HEK293 (cell line): ENCODE measurements around the gene DMBT1.

ENCODE experiments used
- CTCF ChIA-PET: fragments of 350-600 bp; formaldehyde crosslinking; extraction: SDS; loops from one replicate; lab custom pipeline; 2021; ENCODE audit warnings: antibody characterized with exemption; lab: Yijun Ruan, JAX
- POLR2A ChIA-PET: fragments of 300-600 bp; formaldehyde crosslinking; extraction: SDS; loops from one replicate; lab custom pipeline; 2020; ENCODE audit warnings: antibody characterized with exemption, inconsistent platforms; lab: Yijun Ruan, JAX
- H3K27ac ChIP-seq: fragments of 200-500 bp; sonication (Bioruptor generic); 2 replicates; pipeline ENCODE4 v1.5.1; 2014; ENCODE audit warnings: low read depth, low read length, control low read depth, inconsistent platforms; ENCODE audit errors: extremely low read depth
- H3K36me3 ChIP-seq, 2 experiments: fragments of 200-500 bp in 1 of 2; sonication (Bioruptor generic) in 1 of 2; 1 replicate in 1 of 2; 2 replicates in 1 of 2; pipeline ENCODE4 v1.5.1; 2014 to 2017; ENCODE audit warnings: inconsistent platforms in 2 of 2, low read length in 2 of 2; ENCODE audit not compliant: control insufficient read depth in 2 of 2, insufficient read depth in 1 of 2
- H3K4me1 ChIP-seq: fragments of 200-500 bp; sonication (Bioruptor generic); 2 replicates; pipeline ENCODE4 v1.5.1; 2014; ENCODE audit warnings: mild to moderate bottlenecking, low read length, inconsistent platforms; ENCODE audit not compliant: control insufficient read depth, insufficient read depth
- H3K4me3 ChIP-seq: 2 replicates; pipeline ENCODE4 v1.5.1; 2011; ENCODE audit warnings: low read depth, mild to moderate bottlenecking, control low read depth, low read length, moderate library complexity
- H3K9me3 ChIP-seq: fragments of 200-500 bp; sonication (Bioruptor generic); 2 replicates; pipeline ENCODE4 v1.5.1; 2014; ENCODE audit warnings: low read depth, low read length, inconsistent platforms; ENCODE audit not compliant: control insufficient read depth, insufficient read depth
- FEZF1 ChIP-seq: fragments of 450-650 bp; formaldehyde crosslinking; IDR thresholded peaks from 2 replicates; pipeline ENCODE4 v1.5.1; 2016; ENCODE audit warnings: missing biosample characterization, missing genetic modification characterization
- GLIS2 ChIP-seq: fragments of 450-650 bp; formaldehyde crosslinking; IDR thresholded peaks from 2 replicates; pipeline ENCODE4 v1.5.1; 2016; ENCODE audit warnings: missing biosample characterization, missing genetic modification characterization
- HOXC10 ChIP-seq: sonication (generic); formaldehyde crosslinking; IDR thresholded peaks from 2 replicates; pipeline ENCODE4 v1.8.1; 2023; ENCODE audit warnings: mild to moderate bottlenecking, missing genetic modification reagents
- HOXD13 ChIP-seq: sonication (generic); formaldehyde crosslinking; IDR thresholded peaks from 2 replicates; pipeline ENCODE4 v1.8.0; 2022; ENCODE audit warnings: missing genetic modification reagents, borderline replicate concordance
- MYNN ChIP-seq: fragments of 450-650 bp; formaldehyde crosslinking; IDR thresholded peaks from 2 replicates; pipeline ENCODE4 v1.5.1; 2016; ENCODE audit warnings: missing biosample characterization, missing genetic modification characterization, borderline replicate concordance
- SCRT1 ChIP-seq: fragments of 450-650 bp; formaldehyde crosslinking; IDR thresholded peaks from 2 replicates; pipeline ENCODE4 v1.5.1; 2016; ENCODE audit warnings: missing biosample characterization, missing genetic modification characterization, borderline replicate concordance
- TCF7L2 ChIP-seq: IDR thresholded peaks from 2 replicates; pipeline ENCODE4 v1.6.1; 2011; ENCODE audit warnings: low read depth, mild to moderate bottlenecking, inconsistent platforms, low read length, moderate library complexity, borderline replicate concordance
- ZBTB1 ChIP-seq: fragments of 450-650 bp; formaldehyde crosslinking; IDR thresholded peaks from 2 replicates; pipeline ENCODE4 v1.5.1; 2016; ENCODE audit warnings: missing biosample characterization, missing genetic modification characterization
- ZNF133 ChIP-seq: fragments of 450-650 bp; formaldehyde crosslinking; IDR thresholded peaks from 2 replicates; pipeline ENCODE4 v1.5.1; 2016; ENCODE audit warnings: missing biosample characterization, missing genetic modification characterization
- ZNF169 ChIP-seq: fragments of 450-650 bp; formaldehyde crosslinking; IDR thresholded peaks from 2 replicates; pipeline ENCODE4 v1.5.1; 2016; ENCODE audit warnings: missing biosample characterization, missing genetic modification characterization
- ZNF2 ChIP-seq: fragments of 450-650 bp; formaldehyde crosslinking; IDR thresholded peaks from 2 replicates; pipeline ENCODE4 v1.5.1; 2016; ENCODE audit warnings: missing biosample characterization, missing genetic modification characterization
- ZNF366 ChIP-seq: fragments of 450-650 bp; formaldehyde crosslinking; conservative IDR thresholded peaks from 2 replicates; pipeline ENCODE4 v1.5.1; 2016; ENCODE audit warnings: missing biosample characterization, missing genetic modification characterization
- ZNF394 ChIP-seq: fragments of 450-650 bp; formaldehyde crosslinking; IDR thresholded peaks from 2 replicates; pipeline ENCODE4 v1.5.1; 2016; ENCODE audit warnings: missing biosample characterization, missing genetic modification characterization, mild to moderate bottlenecking, moderate library complexity, borderline replicate concordance
- ZNF404 ChIP-seq: fragments of 450-650 bp; formaldehyde crosslinking; IDR thresholded peaks from 2 replicates; pipeline ENCODE4 v1.5.1; 2017; ENCODE audit warnings: missing biosample characterization, missing genetic modification characterization
- ZNF473 ChIP-seq: fragments of 450-650 bp; formaldehyde crosslinking; IDR thresholded peaks from 2 replicates; pipeline ENCODE4 v1.5.1; 2017; ENCODE audit warnings: missing biosample characterization, missing genetic modification characterization
- ZNF555 ChIP-seq: fragments of 450-650 bp; formaldehyde crosslinking; conservative IDR thresholded peaks from 2 replicates; pipeline ENCODE4 v1.5.1; 2017; ENCODE audit warnings: missing biosample characterization, mild to moderate bottlenecking, missing genetic modification characterization, inconsistent platforms
- ZNF585B ChIP-seq: fragments of 450-650 bp; formaldehyde crosslinking; IDR thresholded peaks from 2 replicates; pipeline ENCODE4 v1.5.1; 2016; ENCODE audit warnings: missing biosample characterization, missing genetic modification characterization
- ZNF610 ChIP-seq: fragments of 450-650 bp; formaldehyde crosslinking; IDR thresholded peaks from 2 replicates; pipeline ENCODE4 v1.5.1; 2016; ENCODE audit warnings: missing biosample characterization, missing genetic modification characterization, borderline replicate concordance
- ZNF677 ChIP-seq: fragments of 450-650 bp; IDR thresholded peaks from 2 replicates; pipeline ENCODE4 v1.5.0; 2018; ENCODE audit warnings: missing biosample characterization, mild to moderate bottlenecking, missing genetic modification characterization, moderate library complexity
- ZNF701 ChIP-seq: fragments of 450-650 bp; formaldehyde crosslinking; IDR thresholded peaks from 2 replicates; pipeline ENCODE4 v1.5.1; 2016; ENCODE audit warnings: missing biosample characterization, missing genetic modification characterization
- ZNF76 ChIP-seq: fragments of 450-650 bp; formaldehyde crosslinking; IDR thresholded peaks from 2 replicates; pipeline ENCODE4; 2016; ENCODE audit warnings: low read depth, missing biosample characterization, missing genetic modification characterization, borderline replicate concordance
- ZNF776 ChIP-seq: fragments of 450-650 bp; formaldehyde crosslinking; IDR thresholded peaks from 2 replicates; pipeline ENCODE4 v1.5.0; 2017; ENCODE audit warnings: missing biosample characterization, missing genetic modification characterization, borderline replicate concordance
- ZNF777 ChIP-seq: fragments of 450-650 bp; formaldehyde crosslinking; IDR thresholded peaks from 2 replicates; pipeline ENCODE4 v1.5.1; 2017; ENCODE audit warnings: missing biosample characterization, missing genetic modification characterization, borderline replicate concordance
- TF ChIP-seq, protein P1 (sequence below): fragments of 450-650 bp; formaldehyde crosslinking; IDR thresholded peaks from 2 replicates; pipeline ENCODE4 v1.5.1; 2016; ENCODE audit warnings: missing biosample characterization, missing genetic modification characterization
- TF ChIP-seq, protein P2 (sequence below): fragments of 450-650 bp; formaldehyde crosslinking; IDR thresholded peaks from 2 replicates; pipeline ENCODE4 v1.5.1; 2017; ENCODE audit warnings: missing biosample characterization, mild to moderate bottlenecking, missing genetic modification characterization, moderate library complexity
- TF ChIP-seq, protein P3 (sequence below): fragments of 450-650 bp; IDR thresholded peaks from 2 replicates; pipeline ENCODE4 v1.5.1; 2018; ENCODE audit warnings: missing biosample characterization, missing genetic modification characterization
- TF ChIP-seq, protein P4 (sequence below): fragments of 450-650 bp; formaldehyde crosslinking; IDR thresholded peaks from 2 replicates; pipeline ENCODE4 v1.5.1; 2016; ENCODE audit warnings: missing biosample characterization, missing genetic modification characterization

Gene DMBT1

DNA sequence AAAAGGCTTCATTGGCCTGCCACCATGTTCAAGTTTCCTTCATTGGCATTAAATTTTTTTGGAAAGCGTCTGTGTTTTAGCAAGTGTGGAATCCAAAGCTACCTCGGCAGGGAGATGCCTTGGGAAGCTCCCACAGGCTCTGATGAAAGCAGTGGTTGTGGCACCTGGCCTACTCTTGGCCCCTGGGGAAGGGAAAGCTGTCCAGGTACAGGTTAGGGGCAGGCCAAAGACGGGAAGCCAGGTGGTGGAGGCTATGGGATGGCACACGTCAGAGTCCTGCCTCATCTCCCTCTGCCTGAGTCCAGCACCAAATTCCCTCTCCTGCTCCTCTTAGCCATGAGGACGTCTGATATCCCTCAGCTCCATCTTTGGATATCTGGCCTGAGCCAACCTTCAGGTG lies 89.3 kb downstream of the DMBT1 start (continued):
- TF ChIP-seq, protein P1, sequence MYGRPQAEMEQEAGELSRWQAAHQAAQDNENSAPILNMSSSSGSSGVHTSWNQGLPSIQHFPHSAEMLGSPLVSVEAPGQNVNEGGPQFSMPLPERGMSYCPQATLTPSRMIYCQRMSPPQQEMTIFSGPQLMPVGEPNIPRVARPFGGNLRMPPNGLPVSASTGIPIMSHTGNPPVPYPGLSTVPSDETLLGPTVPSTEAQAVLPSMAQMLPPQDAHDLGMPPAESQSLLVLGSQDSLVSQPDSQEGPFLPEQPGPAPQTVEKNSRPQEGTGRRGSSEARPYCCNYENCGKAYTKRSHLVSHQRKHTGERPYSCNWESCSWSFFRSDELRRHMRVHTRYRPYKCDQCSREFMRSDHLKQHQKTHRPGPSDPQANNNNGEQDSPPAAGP: no peak
- TF ChIP-seq ZNF610 (tag by site-specific recombination) (no peak), ZNF76 (tag by site-specific recombination) (no peak), ZNF473 (tag by site-specific recombination) (no peak), ZNF677 (no peak), HOXD13 (CRISPR knock-in tag) (no peak), ZNF169 (tag by site-specific recombination) (no peak), MYNN (no peak), TCF7L2 (no peak), HOXC10 (CRISPR knock-in tag) (no peak), ZNF585B (tag by site-specific recombination) (no peak)

DNA sequence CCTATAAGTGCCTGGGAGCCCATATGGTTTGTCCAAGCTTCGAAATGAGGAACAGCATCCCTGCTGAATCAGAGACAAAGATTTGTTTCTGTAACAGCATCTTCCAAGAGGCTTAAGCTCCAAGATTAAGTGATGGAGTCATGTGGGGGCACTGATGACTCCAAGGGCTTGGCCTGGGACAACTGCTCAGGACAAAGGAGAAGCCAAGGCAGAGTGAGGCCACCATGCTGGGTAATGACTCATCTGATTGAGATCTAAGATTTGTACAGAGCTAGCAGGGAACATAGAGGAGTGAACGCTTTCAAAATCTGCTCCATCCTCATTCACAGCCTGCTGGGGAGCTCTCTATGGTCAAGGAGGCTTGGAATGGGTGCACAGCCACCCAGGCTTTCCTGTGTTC lies 89.8 kb downstream of the DMBT1 start:
- Histone ChIP-seq H3K4me3 (no peak overlapping the region), H3K4me1 (no peaks in the 10 kb centered on the region), H3K27ac (no peak overlapping the region), H3K36me3 (no peaks in the 10 kb centered on the region), H3K9me3 (no peaks in the 10 kb centered on the region)
- CTCF ChIA-PET: interaction anchor here (0.5 to 2.5 kb wide), 8 partner anchors 9 to 379 kb away, joined by 3 to 17 read pairs (median 4); partner anchors contain the start of gene BTBD16
- TF ChIP-seq FEZF1 (no peak), ZNF366 (no peak), ZNF404 (tag by site-specific recombination) (no peak), GLIS2 (tag by site-specific recombination) (no peak), MYNN (no peak), ZNF701 (no peak), ZNF2 (no peak)
- TF ChIP-seq, protein P2, sequence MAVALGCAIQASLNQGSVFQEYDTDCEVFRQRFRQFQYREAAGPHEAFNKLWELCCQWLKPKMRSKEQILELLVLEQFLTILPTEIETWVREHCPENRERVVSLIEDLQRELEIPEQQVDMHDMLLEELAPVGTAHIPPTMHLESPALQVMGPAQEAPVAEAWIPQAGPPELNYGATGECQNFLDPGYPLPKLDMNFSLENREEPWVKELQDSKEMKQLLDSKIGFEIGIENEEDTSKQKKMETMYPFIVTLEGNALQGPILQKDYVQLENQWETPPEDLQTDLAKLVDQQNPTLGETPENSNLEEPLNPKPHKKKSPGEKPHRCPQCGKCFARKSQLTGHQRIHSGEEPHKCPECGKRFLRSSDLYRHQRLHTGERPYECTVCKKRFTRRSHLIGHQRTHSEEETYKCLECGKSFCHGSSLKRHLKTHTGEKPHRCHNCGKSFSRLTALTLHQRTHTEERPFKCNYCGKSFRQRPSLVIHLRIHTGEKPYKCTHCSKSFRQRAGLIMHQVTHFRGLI (tag by site-specific recombination): no peak
- POLR2A ChIA-PET: no interaction called here

DNA sequence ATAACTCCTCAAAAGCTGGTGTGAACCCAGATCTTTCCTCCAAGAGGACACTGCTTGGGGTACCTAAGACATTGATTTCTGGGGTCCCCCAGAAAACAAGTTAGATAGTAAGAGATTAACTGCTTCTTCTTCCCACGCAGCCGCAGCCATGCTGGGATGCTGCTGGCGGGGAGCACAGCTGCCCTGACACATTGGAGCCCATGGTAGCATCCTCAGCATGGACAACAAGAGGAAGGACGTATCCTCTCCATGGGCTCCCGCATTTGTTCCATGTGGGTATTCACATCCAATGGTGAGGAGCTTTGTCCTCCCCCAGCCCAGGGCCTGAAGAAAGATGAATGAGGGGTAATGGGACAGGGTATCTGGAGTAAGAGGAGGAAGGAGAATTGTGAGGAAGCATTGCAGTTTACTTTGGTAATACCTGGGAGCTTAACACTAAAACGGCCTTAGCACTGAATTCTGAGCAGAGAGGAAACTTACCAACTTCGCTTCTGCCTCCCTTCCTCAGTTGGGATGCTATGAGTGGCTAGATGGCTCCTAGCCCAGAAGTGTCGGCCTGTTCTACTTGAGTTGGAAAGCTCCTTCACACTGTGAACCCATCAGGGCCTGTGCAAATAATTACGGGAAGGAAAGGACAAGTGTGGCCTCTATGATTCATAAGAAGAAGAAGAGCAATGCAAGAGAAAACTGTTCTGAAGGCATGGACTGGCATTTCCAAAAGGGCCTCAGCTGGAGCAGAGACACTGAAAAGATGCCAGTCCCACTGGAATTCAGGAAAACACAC lies 95.2 kb downstream of the DMBT1 start:
- Histone ChIP-seq H3K4me3 (no peak overlapping the region), H3K4me1 (no peaks in the 10 kb centered on the region), H3K27ac (no peak overlapping the region), H3K9me3 (no peaks in the 10 kb centered on the region), H3K36me3 (no peaks in the 10 kb centered on the region)
- POLR2A ChIA-PET: no interaction called here
- CTCF ChIA-PET: interaction anchor here (0.9 kb wide), 1 partner anchor 9 kb away, joined by 3 read pairs; no protein-coding TSS in a partner anchor
- TF ChIP-seq ZNF394 (tag by site-specific recombination) (no peak), GLIS2 (tag by site-specific recombination) (no peak), ZBTB1 (tag by site-specific recombination) (no peak), ZNF555 (tag by site-specific recombination) (no peak), TCF7L2 (no peak), ZNF133 (tag by site-specific recombination) (no peak), ZNF776 (tag by site-specific recombination) (no peak), ZNF777 (no peak), ZNF2 (no peak), SCRT1 (tag by site-specific recombination) (no peak), MYNN (no peak)
- TF ChIP-seq, protein P3, sequence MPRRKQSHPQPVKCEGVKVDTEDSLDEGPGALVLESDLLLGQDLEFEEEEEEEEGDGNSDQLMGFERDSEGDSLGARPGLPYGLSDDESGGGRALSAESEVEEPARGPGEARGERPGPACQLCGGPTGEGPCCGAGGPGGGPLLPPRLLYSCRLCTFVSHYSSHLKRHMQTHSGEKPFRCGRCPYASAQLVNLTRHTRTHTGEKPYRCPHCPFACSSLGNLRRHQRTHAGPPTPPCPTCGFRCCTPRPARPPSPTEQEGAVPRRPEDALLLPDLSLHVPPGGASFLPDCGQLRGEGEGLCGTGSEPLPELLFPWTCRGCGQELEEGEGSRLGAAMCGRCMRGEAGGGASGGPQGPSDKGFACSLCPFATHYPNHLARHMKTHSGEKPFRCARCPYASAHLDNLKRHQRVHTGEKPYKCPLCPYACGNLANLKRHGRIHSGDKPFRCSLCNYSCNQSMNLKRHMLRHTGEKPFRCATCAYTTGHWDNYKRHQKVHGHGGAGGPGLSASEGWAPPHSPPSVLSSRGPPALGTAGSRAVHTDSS: no peak
- TF ChIP-seq, protein P4, sequence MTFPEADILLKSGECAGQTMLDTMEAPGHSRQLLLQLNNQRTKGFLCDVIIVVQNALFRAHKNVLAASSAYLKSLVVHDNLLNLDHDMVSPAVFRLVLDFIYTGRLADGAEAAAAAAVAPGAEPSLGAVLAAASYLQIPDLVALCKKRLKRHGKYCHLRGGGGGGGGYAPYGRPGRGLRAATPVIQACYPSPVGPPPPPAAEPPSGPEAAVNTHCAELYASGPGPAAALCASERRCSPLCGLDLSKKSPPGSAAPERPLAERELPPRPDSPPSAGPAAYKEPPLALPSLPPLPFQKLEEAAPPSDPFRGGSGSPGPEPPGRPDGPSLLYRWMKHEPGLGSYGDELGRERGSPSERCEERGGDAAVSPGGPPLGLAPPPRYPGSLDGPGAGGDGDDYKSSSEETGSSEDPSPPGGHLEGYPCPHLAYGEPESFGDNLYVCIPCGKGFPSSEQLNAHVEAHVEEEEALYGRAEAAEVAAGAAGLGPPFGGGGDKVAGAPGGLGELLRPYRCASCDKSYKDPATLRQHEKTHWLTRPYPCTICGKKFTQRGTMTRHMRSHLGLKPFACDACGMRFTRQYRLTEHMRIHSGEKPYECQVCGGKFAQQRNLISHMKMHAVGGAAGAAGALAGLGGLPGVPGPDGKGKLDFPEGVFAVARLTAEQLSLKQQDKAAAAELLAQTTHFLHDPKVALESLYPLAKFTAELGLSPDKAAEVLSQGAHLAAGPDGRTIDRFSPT: no peak
